Activated CD8-positive, alpha-beta memory T cell treated with anti-CD3 and anti-CD28 coated beads, Interleukin-2, amount 10 ng/mL, durations not matched to agents 7 days and 5 days (primary cell): Measurements from ENCODE around the gene DICER1. TPM values are rescaled to one million over a fixed set of nuclear protein-coding genes. Genes with fewer than 3 reads are reported as not detected.
"Not testable (repeated sequence)": the region's sequence is repeated elsewhere in the genome, so short reads cannot be mapped to it uniquely, and the experiment has no call there.

Source experiments
- ATAC-seq: fragments of 150-1000 bp; cut with Tn5 transposase; one replicate; pipeline ENCODE4 v1.10.0; 2021; ENCODE audit warnings: moderate library complexity
- CTCF ChIA-PET: fragments of 350-600 bp; sonication (Branson Sonifier 250); formaldehyde crosslinking; loops from one replicate; lab custom pipeline; 2021; ENCODE audit warnings: antibody characterized with exemption; lab: Charles Lee
- DNase-seq: peaks from one replicate; pipeline ENCODE4 v3.0.0-alpha.2; 2020
- H3K27ac Mint-ChIP-seq: one replicate; pipeline ENCODE4 v1.8.0; 2021; ENCODE audit warnings: mild to moderate bottlenecking, mixed read lengths
- H3K27me3 Mint-ChIP-seq: one replicate; pipeline ENCODE4 v1.8.0; 2021; ENCODE audit warnings: mixed read lengths
- H3K36me3 Mint-ChIP-seq: one replicate; pipeline ENCODE4 v1.8.0; 2021; ENCODE audit warnings: mild to moderate bottlenecking, mixed read lengths
- H3K4me1 Mint-ChIP-seq: one replicate; pipeline ENCODE4 v1.8.0; 2021; ENCODE audit warnings: mixed read lengths
- H3K4me3 Mint-ChIP-seq: one replicate; pipeline ENCODE4 v1.8.0; 2021; ENCODE audit warnings: mild to moderate bottlenecking, moderate library complexity, mixed read lengths
- H3K9me3 Mint-ChIP-seq: one replicate; pipeline ENCODE4 v1.8.0; 2022; ENCODE audit warnings: low read depth, mixed read lengths
- total RNA-seq, 2 experiments: library from RNA; stranded (reverse); gene quantifications; one replicate each; pipeline ENCODE4 v1.2.3, GENCODE V29; 2021

DICER1 gene
- total RNA-seq, 2 experiments from 2014 or later, result 61.4 to 75.6 TPM

- H3K27ac Mint-ChIP-seq, H3K9me3 Mint-ChIP-seq, ATAC-seq, H3K27me3 Mint-ChIP-seq, DNase-seq, CTCF ChIA-PET, H3K4me3 Mint-ChIP-seq: not testable (repeated sequence)
- Mint-ChIP-seq H3K4me1 (peaks cover 11% of the 10 kb centered on the region), H3K36me3 (peaks cover 20% of the 10 kb centered on the region)
These were observed 18.9 kb downstream of the DICER1 start for GRCh38 chr14:95138455-95138854.

GRCh38 chr14:95137804-95138167, 19.5 kb downstream of the DICER1 start:
- Mint-ChIP-seq H3K27ac (no peak overlapping the region), H3K4me3 (no peak overlapping the region), H3K36me3 (peaks cover 26% of the 10 kb centered on the region), H3K9me3 (no peaks in the 10 kb centered on the region), H3K27me3 (no peaks in the 10 kb centered on the region), H3K4me1 (peaks cover 9% of the 10 kb centered on the region)
- DNase-seq (no peak), ATAC-seq (no peak)
- CTCF ChIA-PET, result no interaction called here

GRCh38 chr14:95137164-95137803, 20.0 kb downstream of the DICER1 start:
- Mint-ChIP-seq H3K4me1 (peaks cover 8% of the 10 kb centered on the region), H3K27ac (no peak overlapping the region)
- CTCF ChIA-PET, result no interaction called here

GRCh38 chr14:95136631-95137030, 20.7 kb downstream of the DICER1 start:
- no peak overlapping the region for H3K27ac Mint-ChIP-seq
- no peaks in the 10 kb centered on the region for H3K27me3 Mint-ChIP-seq
- ATAC-seq (no peak), DNase-seq (no peak)
- H3K36me3 Mint-ChIP-seq, result peaks cover 34% of the 10 kb centered on the region
- peaks cover 8% of the 10 kb centered on the region for H3K4me1 Mint-ChIP-seq
- CTCF ChIA-PET, result no interaction called here
- H3K4me3 Mint-ChIP-seq, result no peak overlapping the region
- no peaks in the 10 kb centered on the region for H3K9me3 Mint-ChIP-seq

More at GRCh38 chr14:95137164-95137803, 20.0 kb downstream of the DICER1 start:
- Mint-ChIP-seq H3K36me3 (peaks cover 30% of the 10 kb centered on the region), H3K9me3 (no peaks in the 10 kb centered on the region), H3K4me3 (no peak overlapping the region), H3K27me3 (no peaks in the 10 kb centered on the region)
- ATAC-seq (no peak), DNase-seq (no peak)

DNA sequence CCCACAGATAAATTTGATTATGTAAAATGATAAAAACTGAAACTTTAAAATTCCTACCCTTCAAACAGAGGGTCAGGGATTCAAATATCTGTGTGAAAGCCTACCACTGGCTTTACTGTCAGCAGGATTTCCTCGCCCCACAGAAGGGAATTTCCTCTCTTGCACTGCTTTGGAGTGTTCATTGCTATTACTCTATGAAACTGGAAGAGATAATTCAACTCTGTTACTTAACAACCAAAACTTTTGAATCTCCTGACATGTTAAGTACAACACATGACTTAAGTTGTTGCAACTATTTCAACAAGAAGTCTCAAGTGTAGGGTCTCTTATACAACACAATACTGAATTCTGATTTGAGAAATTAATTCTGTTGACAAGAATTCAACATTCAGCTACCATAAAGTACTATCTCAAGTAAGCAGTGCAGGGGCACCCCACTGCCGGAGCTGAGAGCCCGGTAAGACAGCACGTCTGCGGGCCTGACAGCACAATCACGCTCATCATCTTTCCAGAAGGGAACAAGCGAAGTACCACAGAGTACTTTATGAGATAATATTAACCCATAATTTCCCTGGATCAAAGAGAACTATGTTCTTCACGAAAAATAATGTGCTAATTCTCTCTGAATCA, 22.9 kb downstream of the DICER1 start:
- H3K27me3 Mint-ChIP-seq, result no peaks in the 10 kb centered on the region
- no peak overlapping the region for H3K27ac Mint-ChIP-seq
- ATAC-seq (no peak), DNase-seq (no peak)
- no peaks in the 10 kb centered on the region for H3K9me3 Mint-ChIP-seq
- peaks cover 11% of the 10 kb centered on the region for H3K4me1 Mint-ChIP-seq
- H3K36me3 Mint-ChIP-seq, result peaks cover 43% of the 10 kb centered on the region
- CTCF ChIA-PET, result no interaction called here
- H3K4me3 Mint-ChIP-seq, result no peak overlapping the region

- ATAC-seq (no peak), DNase-seq (no peak)
- H3K27me3 Mint-ChIP-seq, result no peaks in the 10 kb centered on the region
- H3K36me3 Mint-ChIP-seq, result peaks cover 49% of the 10 kb centered on the region
- H3K9me3 Mint-ChIP-seq, result no peaks in the 10 kb centered on the region
- CTCF ChIA-PET, result no interaction called here
- H3K4me1 Mint-ChIP-seq, result peaks cover 17% of the 10 kb centered on the region
- H3K27ac Mint-ChIP-seq, result no peak overlapping the region
- H3K4me3 Mint-ChIP-seq, result no peak overlapping the region
These were observed 24.0 kb downstream of the DICER1 start for GRCh38 chr14:95133282-95133681.

DNA sequence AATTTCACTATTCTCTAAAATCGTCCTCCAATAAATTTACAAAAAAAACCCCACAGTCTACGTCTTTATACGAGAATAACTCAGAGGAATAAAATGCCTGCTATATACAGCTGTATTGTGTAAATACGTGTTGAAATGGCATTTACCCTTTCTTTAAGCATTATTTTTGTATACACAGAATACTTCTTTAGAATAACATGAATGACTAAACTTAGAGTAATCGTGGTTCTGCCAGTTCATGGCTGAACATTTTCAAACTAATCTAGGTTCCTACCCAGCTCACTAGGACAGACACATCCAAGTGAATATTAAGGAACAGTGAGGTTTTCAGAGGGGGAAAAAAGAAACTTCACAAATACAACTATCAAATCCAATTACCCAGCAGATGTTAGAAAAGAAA, 24.6 kb downstream of the DICER1 start:
- no peak overlapping the region for H3K4me3 Mint-ChIP-seq
- H3K27me3 Mint-ChIP-seq, result no peaks in the 10 kb centered on the region
- no peak for DNase-seq
- H3K9me3 Mint-ChIP-seq, result no peaks in the 10 kb centered on the region
- peaks cover 17% of the 10 kb centered on the region for H3K4me1 Mint-ChIP-seq
- H3K27ac Mint-ChIP-seq, result no peak overlapping the region
- no peak for ATAC-seq
- H3K36me3 Mint-ChIP-seq, result peaks cover 51% of the 10 kb centered on the region
- CTCF ChIA-PET, result no interaction called here

GRCh38 chr14:95130549-95130948, 26.8 kb downstream of the DICER1 start:
- no peak overlapping the region for H3K4me3 Mint-ChIP-seq
- no peak overlapping the region for H3K27ac Mint-ChIP-seq
- H3K9me3 Mint-ChIP-seq, result no peaks in the 10 kb centered on the region
- peaks cover 47% of the 10 kb centered on the region for H3K36me3 Mint-ChIP-seq
- DNase-seq (no peak), ATAC-seq (no peak)
- no peaks in the 10 kb centered on the region for H3K27me3 Mint-ChIP-seq
- peaks cover 15% of the 10 kb centered on the region for H3K4me1 Mint-ChIP-seq
- CTCF ChIA-PET, result no interaction called here

DNA sequence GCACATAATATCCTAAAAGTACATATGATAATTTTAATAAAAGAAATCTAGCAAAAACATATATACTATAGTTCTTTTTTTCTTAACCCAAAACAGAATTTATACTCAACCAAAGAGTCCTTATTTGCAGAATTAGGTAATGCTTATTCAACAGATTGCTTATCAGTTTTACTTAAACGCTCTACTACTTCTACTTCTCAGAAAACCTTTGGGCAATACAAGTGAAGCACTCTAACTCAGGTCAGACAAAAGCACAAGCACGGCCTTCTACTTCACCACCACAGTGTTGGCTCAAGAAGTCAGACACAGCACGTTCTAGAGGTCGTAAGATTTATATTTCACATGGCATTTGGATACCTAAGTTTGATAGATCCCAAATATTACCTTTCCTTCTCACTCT, 29.2 kb downstream of the DICER1 start:
- ATAC-seq (no peak), DNase-seq (no peak)
- Mint-ChIP-seq H3K4me3 (no peak overlapping the region), H3K9me3 (no peaks in the 10 kb centered on the region), H3K36me3 (peaks cover 51% of the 10 kb centered on the region), H3K27me3 (no peaks in the 10 kb centered on the region), H3K27ac (no peak overlapping the region), H3K4me1 (peaks cover 12% of the 10 kb centered on the region)
- CTCF ChIA-PET, result no interaction called here

GRCh38 chr14:95127531-95127911, 29.8 kb downstream of the DICER1 start:
- CTCF ChIA-PET, result no interaction called here
- Mint-ChIP-seq H3K27ac (no peak overlapping the region), H3K4me3 (no peak overlapping the region), H3K27me3 (no peaks in the 10 kb centered on the region), H3K36me3 (peaks cover 51% of the 10 kb centered on the region), H3K9me3 (no peaks in the 10 kb centered on the region), H3K4me1 (peaks cover 12% of the 10 kb centered on the region)
- DNase-seq (no peak), ATAC-seq (no peak)

DNA sequence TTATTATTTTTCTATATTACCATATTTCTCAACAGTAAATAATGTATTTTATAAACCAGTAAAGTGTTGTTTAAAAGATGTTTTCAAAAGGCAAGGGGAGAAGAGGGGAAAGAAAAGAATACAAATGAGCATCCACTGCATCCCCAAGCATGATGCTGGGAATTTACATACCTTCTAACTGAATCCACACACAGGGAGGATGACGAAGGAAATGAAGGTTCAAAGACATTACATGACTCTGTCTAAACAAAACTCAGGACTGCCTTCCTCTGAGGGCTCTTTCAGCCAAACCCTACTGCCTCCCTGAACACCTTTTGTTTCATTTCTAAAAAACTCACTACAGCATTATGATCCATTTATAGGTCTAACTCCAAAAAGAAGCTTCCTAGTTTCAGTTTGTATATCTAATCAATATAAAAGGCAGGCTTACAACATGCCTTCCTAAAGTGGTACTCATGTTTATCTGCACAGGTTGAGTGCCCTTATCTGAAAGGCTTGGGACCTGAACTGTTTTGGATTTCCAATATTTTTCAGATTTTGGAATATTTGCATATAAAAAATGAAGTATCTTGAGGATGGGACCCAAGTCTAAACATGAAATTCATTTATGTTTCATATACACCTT, 30.3 kb downstream of the DICER1 start:
- no peak overlapping the region for H3K27ac Mint-ChIP-seq
- H3K9me3 Mint-ChIP-seq, result no peaks in the 10 kb centered on the region
- CTCF ChIA-PET, result no interaction called here
- ATAC-seq (no peak), DNase-seq (no peak)
- H3K4me1 Mint-ChIP-seq, result peaks cover 12% of the 10 kb centered on the region
- H3K36me3 Mint-ChIP-seq, result peaks cover 50% of the 10 kb centered on the region
- H3K27me3 Mint-ChIP-seq, result no peaks in the 10 kb centered on the region
- H3K4me3 Mint-ChIP-seq, result no peak overlapping the region

- Mint-ChIP-seq H3K27ac (no peak overlapping the region), H3K4me3 (no peak overlapping the region), H3K27me3 (no peaks in the 10 kb centered on the region), H3K9me3 (no peaks in the 10 kb centered on the region), H3K4me1 (peaks cover 12% of the 10 kb centered on the region), H3K36me3 (peaks cover 47% of the 10 kb centered on the region)
- DNase-seq (no peak), ATAC-seq (no peak)
- CTCF ChIA-PET, result no interaction called here
These were observed 31.4 kb downstream of the DICER1 start for GRCh38 chr14:95125915-95126314.

GRCh38 chr14:95125221-95125620, 32.1 kb downstream of the DICER1 start:
- no peaks in the 10 kb centered on the region for H3K9me3 Mint-ChIP-seq
- no peaks in the 10 kb centered on the region for H3K27me3 Mint-ChIP-seq
- no peak overlapping the region for H3K27ac Mint-ChIP-seq
- DNase-seq, result no peak
- no peak for ATAC-seq
- no peak overlapping the region for H3K4me3 Mint-ChIP-seq
- H3K36me3 Mint-ChIP-seq, result peaks cover 46% of the 10 kb centered on the region
- CTCF ChIA-PET, result no interaction called here
- H3K4me1 Mint-ChIP-seq, result peaks cover 12% of the 10 kb centered on the region

DNA sequence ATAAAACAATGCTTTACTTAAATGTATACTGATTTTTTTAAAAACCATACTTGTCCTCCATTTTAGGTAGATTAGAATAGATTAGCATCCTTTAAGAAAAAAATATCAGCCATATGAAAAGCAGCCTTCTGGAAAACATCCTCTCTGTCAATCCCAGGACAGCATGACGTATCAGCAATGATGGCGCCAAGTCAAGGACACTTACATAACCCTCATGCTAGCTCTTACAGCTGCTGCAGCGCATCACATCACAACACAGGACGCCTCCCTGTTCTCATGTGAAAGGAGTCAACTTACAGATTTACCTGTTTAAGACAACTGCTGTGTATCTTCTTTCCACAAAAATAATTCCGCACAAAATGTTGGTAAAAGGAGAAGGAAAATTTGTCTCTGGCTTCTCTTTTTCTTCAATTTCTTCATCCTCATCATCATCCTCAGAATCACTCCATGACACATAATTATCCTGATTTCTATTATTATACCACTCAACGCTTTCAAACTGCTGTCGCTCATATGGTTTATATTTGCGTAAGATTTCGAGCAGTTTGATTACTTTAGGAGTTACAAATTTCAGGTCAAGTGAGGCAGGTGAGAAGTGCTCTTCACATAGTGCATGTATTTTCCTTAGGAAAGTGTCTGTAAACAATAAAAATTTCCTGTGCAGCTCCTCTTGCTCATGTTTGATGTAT, 33.3 kb downstream of the DICER1 start:
- Mint-ChIP-seq H3K27ac (no peak overlapping the region), H3K27me3 (no peaks in the 10 kb centered on the region), H3K4me3 (no peak overlapping the region), H3K36me3 (peaks cover 40% of the 10 kb centered on the region), H3K9me3 (no peaks in the 10 kb centered on the region), H3K4me1 (peaks cover 6% of the 10 kb centered on the region)
- ATAC-seq (no peak), DNase-seq (no peak)
- CTCF ChIA-PET, result no interaction called here
